ENCODE measurements around the gene ZNF518A. TPM values are rescaled to one million over a fixed set of nuclear protein-coding genes. Genes with fewer than 3 reads are reported as not detected.
A peak's percentile ranks its signal among the peaks of the same experiment; 100 is the strongest.

The ZNF518A gene
- total and polyA plus RNA-seq, 9 of the 15 experiments (the other 6 are each of a cell fraction or from before 2014, with no cell fraction given): 6.3 to 30.0 (median 17.4) TPM

DNA sequence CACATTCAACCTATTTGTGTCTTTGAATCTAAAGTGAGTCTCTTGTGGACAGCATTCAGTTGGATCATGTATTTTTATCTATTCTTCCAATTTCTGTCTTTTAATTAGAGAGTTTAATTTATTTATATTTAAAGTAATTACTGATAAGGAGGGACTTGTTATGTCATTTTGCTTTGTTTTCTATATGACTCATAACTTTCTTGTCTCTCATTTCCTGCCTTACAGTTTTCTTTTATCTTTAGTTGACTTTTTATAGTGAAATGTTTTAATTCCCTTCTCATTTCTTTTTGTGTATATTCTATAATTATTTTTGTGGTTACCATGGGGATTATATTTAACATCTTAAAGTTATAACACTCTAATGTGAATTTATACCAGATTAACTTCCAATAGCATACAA lies 7.3 kb upstream of the ZNF518A start (continued):
- TF ChIP-seq, protein P1, sequence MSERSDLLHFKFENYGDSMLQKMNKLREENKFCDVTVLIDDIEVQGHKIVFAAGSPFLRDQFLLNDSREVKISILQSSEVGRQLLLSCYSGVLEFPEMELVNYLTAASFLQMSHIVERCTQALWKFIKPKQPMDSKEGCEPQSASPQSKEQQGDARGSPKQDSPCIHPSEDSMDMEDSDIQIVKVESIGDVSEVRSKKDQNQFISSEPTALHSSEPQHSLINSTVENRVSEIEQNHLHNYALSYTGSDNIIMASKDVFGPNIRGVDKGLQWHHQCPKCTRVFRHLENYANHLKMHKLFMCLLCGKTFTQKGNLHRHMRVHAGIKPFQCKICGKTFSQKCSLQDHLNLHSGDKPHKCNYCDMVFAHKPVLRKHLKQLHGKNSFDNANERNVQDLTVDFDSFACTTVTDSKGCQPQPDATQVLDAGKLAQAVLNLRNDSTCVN (CRISPR knock-in tag; IDR thresholded peaks at IDR 0.05): no peak
- TF ChIP-seq ARNT (IDR thresholded peaks at IDR 0.05): no peak
- no peak for TF ChIP-seq SAFB2 (IDR thresholded peaks at IDR 0.05; ENCODE audit: borderline replicate concordance, low read depth, low read length, severe bottlenecking)
- no peak for TF ChIP-seq DACH1 (IDR thresholded peaks at IDR 0.05; ENCODE audit: partially characterized antibody)
- no peak for TF ChIP-seq PCBP2 (IDR thresholded peaks at IDR 0.05; ENCODE audit: low read depth, low read length, poor library complexity, severe bottlenecking)
- TF ChIP-seq, protein P2, sequence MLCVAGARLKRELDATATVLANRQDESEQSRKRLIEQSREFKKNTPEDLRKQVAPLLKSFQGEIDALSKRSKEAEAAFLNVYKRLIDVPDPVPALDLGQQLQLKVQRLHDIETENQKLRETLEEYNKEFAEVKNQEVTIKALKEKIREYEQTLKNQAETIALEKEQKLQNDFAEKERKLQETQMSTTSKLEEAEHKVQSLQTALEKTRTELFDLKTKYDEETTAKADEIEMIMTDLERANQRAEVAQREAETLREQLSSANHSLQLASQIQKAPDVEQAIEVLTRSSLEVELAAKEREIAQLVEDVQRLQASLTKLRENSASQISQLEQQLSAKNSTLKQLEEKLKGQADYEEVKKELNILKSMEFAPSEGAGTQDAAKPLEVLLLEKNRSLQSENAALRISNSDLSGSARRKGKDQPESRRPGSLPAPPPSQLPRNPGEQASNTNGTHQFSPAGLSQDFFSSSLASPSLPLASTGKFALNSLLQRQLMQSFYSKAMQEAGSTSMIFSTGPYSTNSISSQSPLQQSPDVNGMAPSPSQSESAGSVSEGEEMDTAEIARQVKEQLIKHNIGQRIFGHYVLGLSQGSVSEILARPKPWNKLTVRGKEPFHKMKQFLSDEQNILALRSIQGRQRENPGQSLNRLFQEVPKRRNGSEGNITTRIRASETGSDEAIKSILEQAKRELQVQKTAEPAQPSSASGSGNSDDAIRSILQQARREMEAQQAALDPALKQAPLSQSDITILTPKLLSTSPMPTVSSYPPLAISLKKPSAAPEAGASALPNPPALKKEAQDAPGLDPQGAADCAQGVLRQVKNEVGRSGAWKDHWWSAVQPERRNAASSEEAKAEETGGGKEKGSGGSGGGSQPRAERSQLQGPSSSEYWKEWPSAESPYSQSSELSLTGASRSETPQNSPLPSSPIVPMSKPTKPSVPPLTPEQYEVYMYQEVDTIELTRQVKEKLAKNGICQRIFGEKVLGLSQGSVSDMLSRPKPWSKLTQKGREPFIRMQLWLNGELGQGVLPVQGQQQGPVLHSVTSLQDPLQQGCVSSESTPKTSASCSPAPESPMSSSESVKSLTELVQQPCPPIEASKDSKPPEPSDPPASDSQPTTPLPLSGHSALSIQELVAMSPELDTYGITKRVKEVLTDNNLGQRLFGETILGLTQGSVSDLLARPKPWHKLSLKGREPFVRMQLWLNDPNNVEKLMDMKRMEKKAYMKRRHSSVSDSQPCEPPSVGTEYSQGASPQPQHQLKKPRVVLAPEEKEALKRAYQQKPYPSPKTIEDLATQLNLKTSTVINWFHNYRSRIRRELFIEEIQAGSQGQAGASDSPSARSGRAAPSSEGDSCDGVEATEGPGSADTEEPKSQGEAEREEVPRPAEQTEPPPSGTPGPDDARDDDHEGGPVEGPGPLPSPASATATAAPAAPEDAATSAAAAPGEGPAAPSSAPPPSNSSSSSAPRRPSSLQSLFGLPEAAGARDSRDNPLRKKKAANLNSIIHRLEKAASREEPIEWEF (CRISPR knock-in tag; IDR thresholded peaks at IDR 0.05): no peak
- no peak for TF ChIP-seq NUFIP1 (IDR thresholded peaks at IDR 0.05; ENCODE audit: partially characterized antibody)
- TF ChIP-seq, protein P3, sequence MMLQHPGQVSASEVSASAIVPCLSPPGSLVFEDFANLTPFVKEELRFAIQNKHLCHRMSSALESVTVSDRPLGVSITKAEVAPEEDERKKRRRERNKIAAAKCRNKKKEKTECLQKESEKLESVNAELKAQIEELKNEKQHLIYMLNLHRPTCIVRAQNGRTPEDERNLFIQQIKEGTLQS (IDR thresholded peaks at IDR 0.05): peak; percentile 66
- TF ChIP-seq, protein P3 (CRISPR knock-in tag; conservative IDR thresholded peaks at IDR 0.05): no peak
- TF ChIP-seq SP2 (IDR thresholded peaks at IDR 0.05; ENCODE audit: extremely low read depth, low read depth, low read length, poor library complexity, severe bottlenecking): no peak
- TF ChIP-seq KLF10 (CRISPR knock-in tag; IDR thresholded peaks at IDR 0.05): no peak
- TF ChIP-seq RBM17 (IDR thresholded peaks at IDR 0.05; ENCODE audit: borderline replicate concordance, low read depth, low read length): no peak
- TF ChIP-seq, protein P4, sequence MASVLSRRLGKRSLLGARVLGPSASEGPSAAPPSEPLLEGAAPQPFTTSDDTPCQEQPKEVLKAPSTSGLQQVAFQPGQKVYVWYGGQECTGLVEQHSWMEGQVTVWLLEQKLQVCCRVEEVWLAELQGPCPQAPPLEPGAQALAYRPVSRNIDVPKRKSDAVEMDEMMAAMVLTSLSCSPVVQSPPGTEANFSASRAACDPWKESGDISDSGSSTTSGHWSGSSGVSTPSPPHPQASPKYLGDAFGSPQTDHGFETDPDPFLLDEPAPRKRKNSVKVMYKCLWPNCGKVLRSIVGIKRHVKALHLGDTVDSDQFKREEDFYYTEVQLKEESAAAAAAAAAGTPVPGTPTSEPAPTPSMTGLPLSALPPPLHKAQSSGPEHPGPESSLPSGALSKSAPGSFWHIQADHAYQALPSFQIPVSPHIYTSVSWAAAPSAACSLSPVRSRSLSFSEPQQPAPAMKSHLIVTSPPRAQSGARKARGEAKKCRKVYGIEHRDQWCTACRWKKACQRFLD (CRISPR knock-in tag; IDR thresholded peaks at IDR 0.05): no peak
- no peak for TF ChIP-seq POLR3G (IDR thresholded peaks at IDR 0.05; ENCODE audit: extremely low read depth, insufficient read length, insufficient replicate concordance)
- TF ChIP-seq, protein P5, sequence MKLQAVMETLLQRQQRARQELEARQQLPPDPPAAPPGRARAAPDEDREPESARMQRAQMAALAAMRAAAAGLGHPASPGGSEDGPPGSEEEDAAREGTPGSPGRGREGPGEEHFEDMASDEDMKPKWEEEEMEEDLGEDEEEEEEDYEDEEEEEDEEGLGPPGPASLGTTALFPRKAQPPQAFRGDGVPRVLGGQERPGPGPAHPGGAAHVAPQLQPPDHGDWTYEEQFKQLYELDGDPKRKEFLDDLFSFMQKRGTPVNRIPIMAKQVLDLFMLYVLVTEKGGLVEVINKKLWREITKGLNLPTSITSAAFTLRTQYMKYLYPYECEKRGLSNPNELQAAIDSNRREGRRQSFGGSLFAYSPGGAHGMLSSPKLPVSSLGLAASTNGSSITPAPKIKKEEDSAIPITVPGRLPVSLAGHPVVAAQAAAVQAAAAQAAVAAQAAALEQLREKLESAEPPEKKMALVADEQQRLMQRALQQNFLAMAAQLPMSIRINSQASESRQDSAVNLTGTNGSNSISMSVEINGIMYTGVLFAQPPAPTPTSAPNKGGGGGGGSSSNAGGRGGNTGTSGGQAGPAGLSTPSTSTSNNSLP (IDR thresholded peaks at IDR 0.05; ENCODE audit: borderline replicate concordance, low read depth, low read length): peak; percentile 50; the same call in 1 of the 2 replicates
- TF ChIP-seq ZNF57 (CRISPR knock-in tag; IDR thresholded peaks at IDR 0.05): no peak
- no peak for TF ChIP-seq PCBP1 (IDR thresholded peaks at IDR 0.05; ENCODE audit: low read depth, low read length, poor library complexity, severe bottlenecking)
- TF ChIP-seq SIN3B (IDR thresholded peaks at IDR 0.05; ENCODE audit: low read depth): no peak
